ENCODE results near the gene KRT24. TPM values are rescaled to one million over a fixed set of nuclear protein-coding genes. Genes with fewer than 3 reads are reported as not detected.

The KRT24 gene
- total RNA-seq, 4 donors from 2014 or later: not detected

DNA sequence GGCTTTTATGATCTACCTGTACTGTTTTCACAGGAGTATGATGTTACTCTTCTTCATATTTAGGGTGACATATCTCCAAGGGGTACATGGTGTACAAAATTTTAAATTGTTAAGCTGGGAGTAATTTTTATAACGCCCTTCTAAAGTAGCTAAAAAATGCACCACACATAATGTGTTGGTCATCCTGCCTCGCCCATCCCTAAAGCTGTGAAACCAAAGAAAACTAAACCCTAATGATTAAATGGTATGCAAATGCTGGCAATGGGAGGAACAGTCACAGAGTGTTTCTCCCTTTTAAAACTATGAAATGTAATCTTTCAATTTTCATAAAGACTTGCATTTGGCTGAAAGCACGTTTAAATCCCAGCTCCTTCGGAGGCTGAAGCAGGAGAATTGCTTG lies 2.0 kb upstream of the KRT24 start:
- TF ChIP-seq POLR2AphosphoS5 (IDR thresholded peaks at IDR 0.05) (no peak), POLR2A (IDR thresholded peaks at IDR 0.05) (no peak), EP300 (IDR thresholded peaks at IDR 0.05) (no peak)
- TF ChIP-seq, protein P1, sequence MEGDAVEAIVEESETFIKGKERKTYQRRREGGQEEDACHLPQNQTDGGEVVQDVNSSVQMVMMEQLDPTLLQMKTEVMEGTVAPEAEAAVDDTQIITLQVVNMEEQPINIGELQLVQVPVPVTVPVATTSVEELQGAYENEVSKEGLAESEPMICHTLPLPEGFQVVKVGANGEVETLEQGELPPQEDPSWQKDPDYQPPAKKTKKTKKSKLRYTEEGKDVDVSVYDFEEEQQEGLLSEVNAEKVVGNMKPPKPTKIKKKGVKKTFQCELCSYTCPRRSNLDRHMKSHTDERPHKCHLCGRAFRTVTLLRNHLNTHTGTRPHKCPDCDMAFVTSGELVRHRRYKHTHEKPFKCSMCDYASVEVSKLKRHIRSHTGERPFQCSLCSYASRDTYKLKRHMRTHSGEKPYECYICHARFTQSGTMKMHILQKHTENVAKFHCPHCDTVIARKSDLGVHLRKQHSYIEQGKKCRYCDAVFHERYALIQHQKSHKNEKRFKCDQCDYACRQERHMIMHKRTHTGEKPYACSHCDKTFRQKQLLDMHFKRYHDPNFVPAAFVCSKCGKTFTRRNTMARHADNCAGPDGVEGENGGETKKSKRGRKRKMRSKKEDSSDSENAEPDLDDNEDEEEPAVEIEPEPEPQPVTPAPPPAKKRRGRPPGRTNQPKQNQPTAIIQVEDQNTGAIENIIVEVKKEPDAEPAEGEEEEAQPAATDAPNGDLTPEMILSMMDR (IDR thresholded peaks at IDR 0.05): no peak
- Histone ChIP-seq H3K4me1 (peaks cover 7% of the 10 kb centered on the region), H3K27ac (no peak overlapping the region), H3K27me3 (peaks cover 5% of the 10 kb centered on the region), H3K9me3 (no peaks in the 10 kb centered on the region), H3K4me3 (no peak overlapping the region), H3K36me3 (no peaks in the 10 kb centered on the region)
- WGBS: 68% methylated on average over 4 of the region's 4 CpGs
- no peak for DNase-seq (ENCODE audit: low spot score in 2 of 2)

DNA sequence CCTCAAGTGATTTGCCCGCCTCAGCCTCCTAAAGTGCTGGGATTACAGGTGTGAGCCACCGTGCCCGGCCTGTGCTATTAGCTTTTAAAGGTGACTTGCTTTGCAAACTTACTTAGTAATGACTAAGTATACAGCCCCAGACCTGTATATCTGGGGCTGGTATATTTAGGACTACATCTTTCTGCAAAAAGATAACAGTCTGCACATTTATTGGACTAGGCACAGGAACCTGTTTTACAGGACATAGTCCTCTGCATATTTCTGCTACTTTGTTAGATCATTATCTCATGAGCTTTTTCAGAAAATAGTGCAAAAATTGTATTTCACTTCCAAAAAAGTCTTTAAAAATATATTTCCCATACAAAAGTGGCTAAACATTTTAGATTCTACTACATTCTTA lies 1.3 kb downstream of the KRT24 start:
- H3K27ac ChIP-seq: no peak overlapping the region
- H3K9me3 ChIP-seq: no peaks in the 10 kb centered on the region
- WGBS: 72% methylated on average over 3 of the region's 3 CpGs
- DNase-seq (ENCODE audit: low spot score in 2 of 2): no peak
- peaks cover 5% of the 10 kb centered on the region for H3K27me3 ChIP-seq
- TF ChIP-seq POLR2AphosphoS5 (IDR thresholded peaks at IDR 0.05) (no peak), POLR2A (IDR thresholded peaks at IDR 0.05) (no peak), EP300 (IDR thresholded peaks at IDR 0.05) (no peak)
- TF ChIP-seq, protein P1 (IDR thresholded peaks at IDR 0.05): no peak
- H3K36me3 ChIP-seq: no peaks in the 10 kb centered on the region
- H3K4me1 ChIP-seq: peaks cover 6% of the 10 kb centered on the region
- H3K4me3 ChIP-seq: no peak overlapping the region

DNA sequence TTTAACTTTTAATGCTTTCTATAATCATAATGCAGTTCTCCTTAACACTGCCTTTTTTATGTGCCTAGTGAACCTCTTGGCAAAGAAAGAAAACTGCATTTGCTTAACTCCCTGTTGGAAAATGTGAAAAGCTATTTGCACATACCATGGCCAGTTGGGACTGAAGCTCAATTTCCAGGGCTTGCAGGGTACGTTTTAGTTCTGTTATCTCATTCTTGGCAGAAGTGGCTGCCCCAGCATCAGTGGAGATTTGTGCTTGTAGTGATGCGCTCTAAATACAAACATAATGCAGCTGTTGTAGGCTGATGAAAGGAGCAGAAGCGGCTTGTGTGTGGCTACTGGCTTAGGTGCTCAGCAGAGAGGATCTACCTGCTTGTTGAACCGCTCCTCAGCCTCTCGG lies 3.7 kb downstream of the KRT24 start:
- TF ChIP-seq EP300 (IDR thresholded peaks at IDR 0.05) (no peak), POLR2AphosphoS5 (IDR thresholded peaks at IDR 0.05) (no peak), POLR2A (IDR thresholded peaks at IDR 0.05) (no peak)
- TF ChIP-seq, protein P1 (IDR thresholded peaks at IDR 0.05): no peak
- Histone ChIP-seq H3K9me3 (no peaks in the 10 kb centered on the region), H3K27ac (no peak overlapping the region), H3K4me3 (no peak overlapping the region), H3K36me3 (no peaks in the 10 kb centered on the region), H3K27me3 (peaks cover 5% of the 10 kb centered on the region), H3K4me1 (peaks cover 9% of the 10 kb centered on the region)
- 56% methylated on average over 5 of the region's 5 CpGs for WGBS
- DNase-seq (ENCODE audit: low spot score in 2 of 2): no peak

DNA sequence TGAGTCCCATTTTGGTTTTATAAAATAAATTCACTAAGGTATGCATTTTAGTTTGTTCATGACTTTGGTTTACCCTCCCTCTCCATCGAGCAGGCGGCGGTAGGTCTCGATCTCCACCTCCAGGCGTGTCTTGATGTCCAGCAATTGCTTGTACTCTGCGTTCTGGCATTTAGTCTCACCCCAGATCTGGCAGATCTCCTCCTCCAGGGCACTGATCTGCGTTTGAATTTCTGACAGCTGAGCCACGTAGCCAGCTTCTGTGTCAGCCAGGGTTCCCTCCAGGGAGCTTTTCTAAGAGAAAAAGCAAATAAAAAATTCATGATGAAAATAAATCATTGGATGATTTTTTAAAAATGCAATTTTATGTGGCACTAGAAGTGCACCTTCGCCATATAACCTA lies 4.2 kb downstream of the KRT24 start:
- no peaks in the 10 kb centered on the region for H3K36me3 ChIP-seq
- H3K27ac ChIP-seq: no peak overlapping the region
- peaks cover 5% of the 10 kb centered on the region for H3K27me3 ChIP-seq
- no peak overlapping the region for H3K4me3 ChIP-seq
- TF ChIP-seq POLR2A (IDR thresholded peaks at IDR 0.05) (no peak), EP300 (IDR thresholded peaks at IDR 0.05) (no peak), POLR2AphosphoS5 (IDR thresholded peaks at IDR 0.05) (no peak)
- TF ChIP-seq, protein P1 (IDR thresholded peaks at IDR 0.05): no peak
- DNase-seq (ENCODE audit: low spot score in 2 of 2): no peak
- WGBS: 29% methylated on average over 9 of the region's 9 CpGs
- peaks cover 9% of the 10 kb centered on the region for H3K4me1 ChIP-seq
- no peaks in the 10 kb centered on the region for H3K9me3 ChIP-seq

DNA sequence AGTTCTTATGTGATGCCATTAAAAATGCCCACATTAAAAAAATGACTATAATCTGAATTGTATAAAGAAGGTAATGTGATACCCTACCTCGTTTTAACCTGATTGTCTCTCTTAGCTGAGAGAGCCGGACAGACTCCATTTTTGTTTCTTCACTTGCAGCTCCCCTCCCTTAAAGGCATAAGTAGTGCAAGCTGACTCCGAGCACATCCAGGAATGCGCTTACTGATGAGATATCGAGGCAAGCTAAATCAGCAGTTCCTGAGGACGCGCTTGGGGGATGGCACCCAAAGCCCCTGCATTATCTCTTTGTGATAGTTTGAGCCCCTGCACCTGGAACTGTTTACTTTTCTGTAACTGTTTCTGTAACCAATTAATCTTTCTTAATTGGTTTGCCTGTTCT lies 6.3 kb downstream of the KRT24 start:
- WGBS: 45% methylated on average over 7 of the region's 7 CpGs
- TF ChIP-seq POLR2AphosphoS5 (IDR thresholded peaks at IDR 0.05) (no peak), POLR2A (IDR thresholded peaks at IDR 0.05) (no peak), EP300 (IDR thresholded peaks at IDR 0.05) (no peak)
- TF ChIP-seq, protein P1 (IDR thresholded peaks at IDR 0.05): no peak
- H3K4me3 ChIP-seq: no peak overlapping the region
- H3K4me1 ChIP-seq: peaks cover 9% of the 10 kb centered on the region
- H3K9me3 ChIP-seq: no peaks in the 10 kb centered on the region
- no peak for DNase-seq (ENCODE audit: low spot score in 2 of 2)
- no peaks in the 10 kb centered on the region for H3K36me3 ChIP-seq
- no peak overlapping the region for H3K27ac ChIP-seq
- H3K27me3 ChIP-seq: no peaks in the 10 kb centered on the region

Measured in suprapubic skin (tissue), 4 donors.